IPS-11a (cell line): ENCODE measurements around the gene ZFP90.
"Not testable (repeated sequence)": the region's sequence is repeated elsewhere in the genome, so short reads cannot be mapped to it uniquely, and the experiment has no call there.

Source experiments
- H3K4me3 ChIP-seq: one replicate; pipeline ENCODE4 v1.5.1; 2013; ENCODE audit warnings: low read depth, low read length, control low read depth

Gene ZFP90

GRCh38 chr16:68517606-68518166 lies 21.4 kb upstream of the ZFP90 start:
- H3K4me3 ChIP-seq, result no peak overlapping the region

- no peak overlapping the region for H3K4me3 ChIP-seq
Measured at GRCh38 chr16:68519225-68519745, 19.8 kb upstream of the ZFP90 start.

- H3K4me3 ChIP-seq, result no peak overlapping the region
Measured at GRCh38 chr16:68520649-68521086, 18.4 kb upstream of the ZFP90 start.

- no peak overlapping the region for H3K4me3 ChIP-seq
Measured at GRCh38 chr16:68524069-68524820, 14.8 kb upstream of the ZFP90 start.

GRCh38 chr16:68526143-68526781 lies 12.8 kb upstream of the ZFP90 start:
- no peak overlapping the region for H3K4me3 ChIP-seq

GRCh38 chr16:68526782-68527145 lies 12.3 kb upstream of the ZFP90 start:
- H3K4me3 ChIP-seq, result no peak overlapping the region

- no peak overlapping the region for H3K4me3 ChIP-seq
Measured at GRCh38 chr16:68528233-68528632, 10.9 kb upstream of the ZFP90 start.

- H3K4me3 ChIP-seq, result no peak overlapping the region
Measured at GRCh38 chr16:68528686-68529379, 10.3 kb upstream of the ZFP90 start.

- H3K4me3 ChIP-seq, result no peak overlapping the region
Measured at GRCh38 chr16:68529608-68529930, 9.5 kb upstream of the ZFP90 start.

GRCh38 chr16:68529931-68530701 lies 9.0 kb upstream of the ZFP90 start:
- H3K4me3 ChIP-seq, result peak overlapping the region; percentile 55

- H3K4me3 ChIP-seq, result no peak overlapping the region
Measured at GRCh38 chr16:68533937-68534336, 5.2 kb upstream of the ZFP90 start.

- H3K4me3 ChIP-seq, result no peak overlapping the region
Measured at GRCh38 chr16:68535331-68535730, 3.8 kb upstream of the ZFP90 start.

GRCh38 chr16:68539711-68540239 lies 684 bp downstream of the ZFP90 start:
- peak overlapping the region; percentile 83 for H3K4me3 ChIP-seq

- no peak overlapping the region for H3K4me3 ChIP-seq
Measured at GRCh38 chr16:68548947-68549346, 9.9 kb downstream of the ZFP90 start.

- H3K4me3 ChIP-seq, result no peak overlapping the region
Measured at GRCh38 chr16:68553186-68553585, 14.1 kb downstream of the ZFP90 start.

- not testable (repeated sequence) for H3K4me3 ChIP-seq
Measured at GRCh38 chr16:68560341-68560740, 21.2 kb downstream of the ZFP90 start.

GRCh38 chr16:68563631-68564381 lies 24.7 kb downstream of the ZFP90 start:
- no peak overlapping the region for H3K4me3 ChIP-seq

GRCh38 chr16:68564382-68564985 lies 25.4 kb downstream of the ZFP90 start:
- H3K4me3 ChIP-seq, result no peak overlapping the region

- no peak overlapping the region for H3K4me3 ChIP-seq
Measured at GRCh38 chr16:68574479-68574878, 35.4 kb downstream of the ZFP90 start.
